HG02852 (cell line): ENCODE data around the gene SPSB4.
"Not testable (repeated sequence)": the region's sequence is repeated elsewhere in the genome, so short reads cannot be mapped to it uniquely, and the experiment has no call there.

Experiments
- ATAC-seq: cut with Tn5 transposase; IDR thresholded peaks from one replicate; pipeline ENCODE4 v1.9.1; 2021; ENCODE audit warnings: mild to moderate bottlenecking, moderate library complexity; ENCODE audit not compliant: unreplicated experiment

Gene SPSB4

GRCh38 chr3:141114179-141114745 is 63.1 kb downstream of the SPSB4 start:
- ATAC-seq = no peak

DNA sequence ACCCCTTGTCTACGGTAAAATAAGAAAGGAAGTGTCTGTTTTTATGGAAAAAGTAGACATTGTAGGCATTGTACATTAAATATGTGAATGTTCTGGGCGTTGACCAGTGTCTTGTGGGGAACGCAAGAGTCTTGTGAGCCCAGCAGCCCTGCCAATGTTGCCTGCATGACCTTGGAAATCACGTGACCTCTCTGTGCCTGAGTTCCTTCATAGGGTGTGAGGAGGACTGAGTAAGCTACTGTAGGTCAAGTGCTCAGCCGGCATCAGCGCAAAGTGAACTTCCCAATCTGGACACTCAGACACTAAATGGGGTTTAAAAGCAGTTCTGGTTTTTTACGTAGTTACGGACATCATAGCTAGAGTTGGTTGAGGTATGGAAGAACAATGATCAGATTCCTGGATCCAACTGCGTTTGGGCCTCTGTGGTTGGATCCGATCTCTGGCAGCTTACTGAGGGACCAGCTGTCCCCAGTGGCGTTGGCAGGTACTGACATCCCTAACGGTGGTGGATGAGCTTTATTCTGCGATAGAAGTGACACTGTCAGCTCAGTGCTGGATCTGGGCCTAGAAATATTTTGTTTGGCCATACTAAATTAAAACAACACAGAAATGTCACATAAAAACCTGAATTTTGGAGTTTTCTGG is 63.8 kb downstream of the SPSB4 start:
- no peak for ATAC-seq

DNA sequence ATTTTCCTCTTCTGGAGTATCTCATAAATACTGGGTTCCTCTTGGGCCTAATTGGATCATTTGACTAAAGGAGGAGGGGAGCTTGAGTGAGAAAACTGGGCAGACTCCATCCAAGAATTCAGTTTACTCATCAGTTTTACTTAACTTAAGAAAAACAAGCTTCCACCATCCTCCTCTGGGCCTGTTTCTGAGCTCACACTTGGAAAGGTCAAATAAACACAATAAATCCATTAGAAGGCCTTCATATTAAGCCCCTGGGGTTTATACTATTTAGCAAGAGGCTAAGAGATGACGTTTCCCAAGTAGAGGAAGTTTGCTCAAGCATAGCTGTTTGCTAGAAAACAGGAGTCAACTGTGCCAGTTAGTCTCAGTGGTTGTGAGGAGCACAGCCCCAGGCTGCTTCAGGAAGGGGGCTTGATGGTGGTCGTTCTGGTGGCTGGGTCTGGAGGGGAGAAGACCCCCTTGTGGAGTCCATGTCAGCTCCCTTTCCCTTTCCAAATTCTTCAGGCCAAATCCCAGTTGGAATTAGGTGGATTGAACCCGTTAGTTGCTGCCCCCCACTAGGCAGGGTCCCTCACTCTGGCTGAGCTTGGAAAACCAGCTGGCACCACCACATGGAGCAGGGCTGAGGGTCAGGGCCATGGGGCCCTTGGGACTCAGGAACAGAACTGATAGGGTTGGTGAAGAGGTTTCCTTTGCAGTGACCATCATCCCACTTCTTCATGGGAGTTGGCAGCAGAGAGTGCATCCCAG is 64.8 kb downstream of the SPSB4 start:
- ATAC-seq = no peak

DNA sequence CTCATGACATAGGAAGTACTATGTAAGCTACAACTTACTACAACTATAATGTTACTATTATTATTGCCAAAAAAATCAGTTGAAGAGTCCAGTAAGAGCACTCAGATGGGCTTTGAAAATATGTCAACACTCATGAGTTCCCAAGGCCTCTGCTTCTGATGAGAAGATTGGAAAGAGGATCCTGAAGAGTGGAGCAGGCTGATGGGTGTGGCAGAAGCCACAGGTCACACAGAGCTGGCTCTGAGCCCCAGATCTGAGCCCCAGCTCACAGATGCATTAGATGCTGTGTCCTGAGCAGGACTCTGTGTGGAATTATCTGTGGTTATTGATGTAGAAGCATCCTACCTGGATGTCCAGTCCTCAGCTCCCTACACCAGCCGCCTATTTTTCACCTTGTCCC is 65.6 kb downstream of the SPSB4 start:
- no peak for ATAC-seq

DNA sequence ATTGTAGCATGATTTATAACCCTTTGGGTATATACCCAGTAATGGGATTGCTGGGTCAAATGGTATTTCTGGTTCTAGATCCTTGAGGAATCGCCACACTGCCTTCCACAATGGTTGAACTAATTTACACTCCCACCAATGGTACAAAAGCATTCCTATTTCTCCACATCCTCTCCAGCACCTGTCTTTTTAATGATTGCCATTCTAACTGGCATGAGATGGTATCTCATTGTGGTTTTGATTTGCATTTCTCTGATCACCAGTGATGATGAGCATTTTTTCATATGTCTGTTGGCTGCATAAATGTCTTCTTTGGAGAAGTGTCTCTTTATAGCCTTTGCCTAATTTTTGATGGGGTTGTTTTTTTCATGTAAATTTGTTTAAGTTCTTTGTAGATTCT is 66.8 kb downstream of the SPSB4 start:
- not testable (repeated sequence) for ATAC-seq

- ATAC-seq = no peak
These were observed 71.4 kb downstream of the SPSB4 start for GRCh38 chr3:141122455-141123030.

- no peak for ATAC-seq
These were observed 72.7 kb downstream of the SPSB4 start for GRCh38 chr3:141123677-141124410.

- no peak for ATAC-seq
These were observed 73.6 kb downstream of the SPSB4 start for GRCh38 chr3:141124715-141125114.

- ATAC-seq = no peak
These were observed 74.2 kb downstream of the SPSB4 start for GRCh38 chr3:141125351-141125750.

DNA sequence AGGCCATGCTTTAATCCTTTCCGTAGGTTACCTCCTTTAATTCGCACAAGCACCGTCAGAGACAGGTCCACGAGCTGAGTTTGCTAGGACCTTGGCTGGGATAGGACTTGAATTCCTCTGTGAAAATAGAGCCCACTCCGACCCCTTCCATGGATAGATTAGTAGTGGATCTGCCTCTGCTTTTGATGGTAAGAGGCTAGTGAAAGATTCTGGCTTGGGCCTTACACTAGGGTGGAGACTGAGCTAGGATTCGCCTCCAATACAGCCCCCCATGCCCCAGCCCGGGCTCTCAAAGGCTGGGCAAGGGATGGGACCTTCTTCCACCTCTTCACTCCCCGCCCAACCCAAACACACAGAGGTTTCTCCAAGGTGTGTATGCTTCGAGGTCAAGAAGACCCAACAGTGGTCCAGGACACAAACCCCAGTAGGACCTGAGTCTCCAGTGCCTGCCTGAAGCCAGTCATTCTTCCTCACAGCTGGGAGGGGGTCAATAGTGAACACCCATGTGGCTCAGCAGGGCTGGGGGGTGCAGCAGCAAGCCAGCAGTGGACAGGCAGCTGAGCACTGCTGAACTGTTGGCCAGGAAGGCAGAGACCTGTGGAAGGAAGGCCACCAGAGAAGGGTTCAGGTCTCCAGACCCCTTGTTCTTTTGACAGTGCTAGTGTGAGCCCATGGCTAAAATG is 75.7 kb downstream of the SPSB4 start:
- no peak for ATAC-seq

- ATAC-seq = no peak
These were observed 76.4 kb downstream of the SPSB4 start for GRCh38 chr3:141127344-141128125.

- no peak for ATAC-seq
These were observed 77.1 kb downstream of the SPSB4 start for GRCh38 chr3:141128126-141128777.

- ATAC-seq = no peak
These were observed 77.9 kb downstream of the SPSB4 start for GRCh38 chr3:141129049-141129448.

DNA sequence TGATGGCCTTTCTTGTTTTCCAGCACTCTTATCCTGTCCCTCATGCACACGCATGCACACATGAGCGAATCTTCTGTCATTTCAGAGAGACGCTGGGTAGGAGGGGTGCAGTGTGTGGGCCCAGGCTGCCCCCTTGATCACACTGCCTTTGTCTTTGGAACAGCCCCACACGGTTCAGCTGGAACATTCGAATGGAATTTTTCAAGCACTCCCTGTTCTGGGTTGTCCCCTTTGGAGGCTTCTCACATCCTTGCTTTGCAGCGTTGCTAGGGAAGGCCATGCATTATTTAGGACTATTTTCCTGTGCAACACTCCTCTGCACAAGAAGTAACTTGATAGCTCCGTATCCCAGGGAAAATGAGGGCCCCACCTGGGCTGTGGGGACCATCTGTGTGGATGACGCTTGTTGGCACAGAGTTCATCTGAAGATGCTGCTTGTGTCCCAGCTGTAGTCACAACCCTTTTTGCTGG is 78.4 kb downstream of the SPSB4 start:
- no peak for ATAC-seq

GRCh38 chr3:141143517-141143916 is 92.4 kb downstream of the SPSB4 start:
- ATAC-seq = no peak

DNA sequence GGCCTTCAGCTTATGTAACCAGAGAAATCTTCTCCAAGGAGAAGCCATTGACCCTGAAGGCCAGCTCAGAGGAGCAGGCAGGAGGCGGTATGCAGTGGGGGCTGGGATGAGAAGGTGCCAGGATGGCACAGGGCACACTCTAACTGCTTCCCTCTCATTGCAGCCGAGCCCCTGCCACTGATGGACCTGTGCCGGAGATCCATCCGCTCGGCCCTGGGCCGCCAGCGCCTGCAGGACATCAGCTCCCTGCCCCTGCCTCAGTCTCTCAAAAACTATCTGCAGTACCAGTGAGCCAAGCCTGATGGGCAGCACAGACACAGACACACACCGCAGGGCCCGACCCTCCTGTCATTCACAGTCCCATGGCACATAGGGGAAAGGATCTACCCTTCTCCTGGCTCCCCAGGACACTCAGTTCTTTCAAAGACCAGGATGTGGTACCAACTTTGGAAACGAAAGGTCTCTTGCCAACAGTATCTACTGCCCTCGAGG is 95.9 kb downstream of the SPSB4 start:
- no peak for ATAC-seq

GRCh38 chr3:141147657-141148056 is 96.5 kb downstream of the SPSB4 start:
- no peak for ATAC-seq

DNA sequence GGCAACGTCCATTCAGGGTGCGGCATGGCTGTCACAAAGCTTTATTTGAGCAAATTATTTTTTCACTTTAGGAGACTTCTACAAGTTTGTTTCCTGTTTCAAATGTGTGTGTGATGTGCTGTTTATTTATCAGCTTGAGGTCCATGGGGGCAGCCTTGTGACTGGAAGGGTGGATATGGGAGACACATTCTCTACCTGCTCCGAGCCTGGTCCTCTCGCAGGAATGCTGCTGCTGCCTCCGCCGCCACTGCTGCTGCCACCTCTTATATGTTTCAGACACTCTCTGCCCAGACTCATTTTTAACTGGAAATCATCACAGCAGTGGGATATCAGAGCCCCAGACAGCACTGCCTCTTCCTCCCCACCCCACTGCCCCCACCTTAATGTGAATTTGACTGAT is 97.0 kb downstream of the SPSB4 start:
- no peak for ATAC-seq

DNA sequence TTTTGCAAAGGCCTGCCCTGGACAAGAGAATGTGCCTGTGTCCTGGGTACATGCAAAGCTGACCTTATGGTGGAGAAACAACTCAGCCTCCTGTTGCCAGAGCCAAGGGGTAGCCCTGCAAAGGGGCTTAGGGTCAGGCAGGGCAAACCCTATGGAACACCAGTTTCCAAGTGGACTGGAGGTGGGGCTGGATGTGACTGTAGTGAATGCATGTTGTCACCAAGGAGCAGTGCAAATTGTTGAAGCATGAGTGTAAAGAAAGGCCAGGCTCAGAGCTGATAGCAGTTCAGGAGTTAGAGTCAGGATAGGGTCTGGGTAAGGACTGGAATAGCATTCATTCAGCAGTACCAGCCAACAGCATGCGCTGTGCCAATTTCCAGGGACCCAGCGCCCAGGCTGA is 97.6 kb downstream of the SPSB4 start:
- ATAC-seq = no peak
